Hepatocyte (in vitro differentiated cells): ENCODE measurements around the gene GRK2. TPM values are rescaled to one million over a fixed set of nuclear protein-coding genes. Genes with fewer than 3 reads are reported as not detected.
A peak's percentile ranks its signal among the peaks of the same experiment; 100 is the strongest.

Experiments used
- DNase-seq: peaks from one replicate; pipeline ENCODE4 v3.0.0-alpha.2; 2016; ENCODE audit warnings: low spot score
- H2AFZ ChIP-seq: fragments of 200-600 bp; sonication (generic); 2 replicates; pipeline ENCODE4 v1.6.0; 2016; ENCODE audit warnings: antibody characterized with exemption, mild to moderate bottlenecking
- H3K27ac ChIP-seq: fragments of 200-600 bp; sonication (generic); 2 replicates; pipeline ENCODE4 v1.5.1; 2016; ENCODE audit warnings: mild to moderate bottlenecking
- H3K27me3 ChIP-seq: fragments of 200-600 bp; sonication (generic); 2 replicates; pipeline ENCODE4 v1.6.1; 2016
- H3K36me3 ChIP-seq: fragments of 200-600 bp; sonication (generic); replicated peaks from 2 replicates; pipeline ENCODE4 v1.5.1; 2016; ENCODE audit warnings: low read depth; ENCODE audit not compliant: insufficient read depth
- H3K4me1 ChIP-seq: fragments of 200-600 bp; sonication (generic); 2 replicates; pipeline ENCODE4 v1.5.1; 2016; ENCODE audit warnings: mild to moderate bottlenecking, moderate library complexity; ENCODE audit not compliant: insufficient read depth
- H3K4me2 ChIP-seq: fragments of 200-600 bp; sonication (generic); 2 replicates; pipeline ENCODE4 v1.6.0; 2016
- H3K4me3 ChIP-seq: fragments of 200-600 bp; sonication (generic); 2 replicates; pipeline ENCODE4 v1.5.1; 2016; ENCODE audit warnings: mild to moderate bottlenecking
- H3K79me2 ChIP-seq: fragments of 200-600 bp; sonication (generic); 2 replicates; pipeline ENCODE4 v1.6.0; 2017; ENCODE audit warnings: mild to moderate bottlenecking
- H3K9me2 ChIP-seq: fragments of 200-600 bp; sonication (generic); replicated peaks from 2 replicates; pipeline ENCODE4 v1.6.0; 2017; ENCODE audit warnings: mild to moderate bottlenecking; ENCODE audit not compliant: insufficient read depth
- H3K9me3 ChIP-seq: fragments of 200-600 bp; sonication (generic); 2 replicates; pipeline ENCODE4 v1.5.1; 2016; ENCODE audit warnings: low read depth, mild to moderate bottlenecking
- H4K20me1 ChIP-seq: fragments of 200-600 bp; sonication (generic); 2 replicates; pipeline ENCODE4 v1.6.0; 2016; ENCODE audit warnings: mild to moderate bottlenecking; ENCODE audit not compliant: insufficient read depth, poor library complexity, severe bottlenecking
- CTCF ChIP-seq: fragments of 200-600 bp; sonication (generic); IDR thresholded peaks from 2 replicates; pipeline ENCODE4 v1.5.1; 2016; ENCODE audit warnings: antibody characterized with exemption, mild to moderate bottlenecking; ENCODE audit not compliant: poor library complexity
- EZH2 ChIP-seq: fragments of 200-600 bp; sonication (generic); IDR thresholded peaks from 2 replicates; pipeline ENCODE4 v1.6.1; 2016; ENCODE audit warnings: antibody characterized with exemption, mild to moderate bottlenecking, borderline replicate concordance
- EZH2phosphoT487 ChIP-seq: fragments of 200-600 bp; sonication (generic); IDR thresholded peaks from one replicate; pipeline ENCODE4 v1.6.1; 2018; ENCODE audit warnings: antibody characterized with exemption, mild to moderate bottlenecking, low read depth, moderate library complexity; ENCODE audit not compliant: unreplicated experiment, severe bottlenecking
- WGBS: methylation state at CpG from one replicate; pipeline ENCODE4 v1.1.6; 2016; ENCODE audit warnings: low lambda C conversion rate; ENCODE audit errors: missing lambda C conversion rate; 5-methylcytosine and 5-hydroxymethylcytosine counted together
- polyA plus RNA-seq: library from polyadenylated mRNA; unstranded; fragments of >200 nt; fragmentation: Nextera tagmentation; extraction: Ambion mirVana; gene quantifications from 2 replicates; pipeline ENCODE4 v1.2.1, GENCODE V29; 2016
- total RNA-seq: library from RNA; depleted of rRNA; stranded (reverse); fragments of >200 nt; gene quantifications from 2 replicates; pipeline ENCODE4 v1.2.3, GENCODE V29; 2014

GRK2 gene
- total and polyA plus RNA-seq, 2 experiments from 2014 or later: 41.4 to 59.6 TPM

GRCh38 chr11:67271205-67271540, 4.9 kb downstream of the GRK2 start:
- H4K20me1 ChIP-seq: peaks cover 70% of the 10 kb centered on the region
- peaks cover 26% of the 10 kb centered on the region for H3K4me1 ChIP-seq
- H3K4me3 ChIP-seq: no peak overlapping the region

GRCh38 chr11:67271541-67272284, 5.4 kb downstream of the GRK2 start:
- no peak overlapping the region for H3K4me3 ChIP-seq
- peaks cover 70% of the 10 kb centered on the region for H4K20me1 ChIP-seq
- H2AFZ ChIP-seq: no peak overlapping the region
- peaks cover 26% of the 10 kb centered on the region for H3K4me1 ChIP-seq
- H3K36me3 ChIP-seq: no peaks in the 10 kb centered on the region
- no peaks in the 10 kb centered on the region for H3K9me2 ChIP-seq
- H3K27ac ChIP-seq: no peak overlapping the region
- H3K79me2 ChIP-seq: peaks cover 100% of the 10 kb centered on the region
- no peaks in the 10 kb centered on the region for H3K9me3 ChIP-seq
- no peak overlapping the region for H3K4me2 ChIP-seq
- H3K27me3 ChIP-seq: no peaks in the 10 kb centered on the region
- no peak for DNase-seq
- WGBS: 89% methylated on average over 19 of the region's 19 CpGs
- no peak for TF ChIP-seq EZH2
- TF ChIP-seq CTCF: no peak
- TF ChIP-seq EZH2phosphoT487: no peak

More at GRCh38 chr11:67271205-67271540, 4.9 kb downstream of the GRK2 start:
- peaks cover 96% of the 10 kb centered on the region for H3K79me2 ChIP-seq
- DNase-seq: no peak
- no peaks in the 10 kb centered on the region for H3K27me3 ChIP-seq
- no peak for TF ChIP-seq EZH2phosphoT487
- TF ChIP-seq CTCF: no peak
- no peak for TF ChIP-seq EZH2
- 84% methylated on average over 5 of the region's 5 CpGs for WGBS
- no peaks in the 10 kb centered on the region for H3K9me3 ChIP-seq
- H2AFZ ChIP-seq: no peak overlapping the region
- H3K27ac ChIP-seq: no peak overlapping the region
- H3K9me2 ChIP-seq: no peaks in the 10 kb centered on the region
- no peaks in the 10 kb centered on the region for H3K36me3 ChIP-seq
- H3K4me2 ChIP-seq: peak overlapping the region; percentile 78

- H3K27ac ChIP-seq: no peak overlapping the region
- peaks cover 100% of the 10 kb centered on the region for H3K79me2 ChIP-seq
- no peaks in the 10 kb centered on the region for H3K27me3 ChIP-seq
- H3K36me3 ChIP-seq: no peaks in the 10 kb centered on the region
- DNase-seq: no peak
- TF ChIP-seq EZH2 (no peak), EZH2phosphoT487 (no peak), CTCF (no peak)
- H2AFZ ChIP-seq: no peak overlapping the region
- H3K4me2 ChIP-seq: no peak overlapping the region
- peaks cover 65% of the 10 kb centered on the region for H4K20me1 ChIP-seq
- no peaks in the 10 kb centered on the region for H3K9me2 ChIP-seq
- 96% methylated on average over 23 of the region's 23 CpGs for WGBS
- no peaks in the 10 kb centered on the region for H3K9me3 ChIP-seq
- H3K4me3 ChIP-seq: no peak overlapping the region
- H3K4me1 ChIP-seq: peaks cover 24% of the 10 kb centered on the region
These were observed 6.3 kb downstream of the GRK2 start for GRCh38 chr11:67272327-67273259.
